HEK293 (cell line): ENCODE data around the gene GSG1L.

Source experiments
- CTCF ChIA-PET: fragments of 350-600 bp; formaldehyde crosslinking; extraction: SDS; loops from one replicate; lab custom pipeline; 2021; ENCODE audit warnings: antibody characterized with exemption; lab: Yijun Ruan, JAX
- POLR2A ChIA-PET: fragments of 300-600 bp; formaldehyde crosslinking; extraction: SDS; loops from one replicate; lab custom pipeline; 2020; ENCODE audit warnings: antibody characterized with exemption, inconsistent platforms; lab: Yijun Ruan, JAX
- H3K27ac ChIP-seq: fragments of 200-500 bp; sonication (Bioruptor generic); 2 replicates; pipeline ENCODE4 v1.5.1; 2014; ENCODE audit warnings: low read depth, low read length, control low read depth, inconsistent platforms; ENCODE audit errors: extremely low read depth
- H3K36me3 ChIP-seq, 2 experiments: fragments of 200-500 bp in 1 of 2; sonication (Bioruptor generic) in 1 of 2; 1 replicate in 1 of 2; 2 replicates in 1 of 2; pipeline ENCODE4 v1.5.1; 2014 to 2017; ENCODE audit warnings: inconsistent platforms in 2 of 2, low read length in 2 of 2; ENCODE audit not compliant: control insufficient read depth in 2 of 2, insufficient read depth in 1 of 2
- H3K4me1 ChIP-seq: fragments of 200-500 bp; sonication (Bioruptor generic); 2 replicates; pipeline ENCODE4 v1.5.1; 2014; ENCODE audit warnings: mild to moderate bottlenecking, low read length, inconsistent platforms; ENCODE audit not compliant: control insufficient read depth, insufficient read depth
- H3K4me3 ChIP-seq: 2 replicates; pipeline ENCODE4 v1.5.1; 2011; ENCODE audit warnings: low read depth, mild to moderate bottlenecking, control low read depth, low read length, moderate library complexity
- H3K9me3 ChIP-seq: fragments of 200-500 bp; sonication (Bioruptor generic); 2 replicates; pipeline ENCODE4 v1.5.1; 2014; ENCODE audit warnings: low read depth, low read length, inconsistent platforms; ENCODE audit not compliant: control insufficient read depth, insufficient read depth
- FEZF1 ChIP-seq: fragments of 450-650 bp; formaldehyde crosslinking; IDR thresholded peaks from 2 replicates; pipeline ENCODE4 v1.5.1; 2016; ENCODE audit warnings: missing biosample characterization, missing genetic modification characterization
- GLIS2 ChIP-seq: fragments of 450-650 bp; formaldehyde crosslinking; IDR thresholded peaks from 2 replicates; pipeline ENCODE4 v1.5.1; 2016; ENCODE audit warnings: missing biosample characterization, missing genetic modification characterization
- KLF16 ChIP-seq: fragments of 450-650 bp; formaldehyde crosslinking; IDR thresholded peaks from 2 replicates; pipeline ENCODE4 v1.5.1; 2017; ENCODE audit warnings: missing biosample characterization, missing genetic modification characterization
- MZF1 ChIP-seq: fragments of 450-650 bp; formaldehyde crosslinking; IDR thresholded peaks from 2 replicates; pipeline ENCODE4 v1.5.1; 2017; ENCODE audit warnings: missing biosample characterization, missing genetic modification characterization, borderline replicate concordance
- OVOL3 ChIP-seq: fragments of 450-650 bp; formaldehyde crosslinking; IDR thresholded peaks from 2 replicates; pipeline ENCODE4 v1.5.1; 2016; ENCODE audit warnings: missing biosample characterization, missing genetic modification characterization
- PRDM6 ChIP-seq: fragments of 450-650 bp; formaldehyde crosslinking; IDR thresholded peaks from 2 replicates; pipeline ENCODE4 v1.5.1; 2017; ENCODE audit warnings: missing biosample characterization, missing genetic modification characterization
- ZBTB11 ChIP-seq: fragments of 450-650 bp; formaldehyde crosslinking; conservative IDR thresholded peaks from 2 replicates; pipeline ENCODE4 v1.5.1; 2016; ENCODE audit warnings: low read depth, missing biosample characterization, missing genetic modification characterization
- ZBTB17 ChIP-seq: fragments of 450-650 bp; formaldehyde crosslinking; IDR thresholded peaks from 2 replicates; pipeline ENCODE4 v1.5.1; 2016; ENCODE audit warnings: missing biosample characterization, missing genetic modification characterization
- ZBTB49 ChIP-seq: fragments of 450-650 bp; formaldehyde crosslinking; IDR thresholded peaks from 2 replicates; pipeline ENCODE4 v1.5.1; 2016; ENCODE audit warnings: missing biosample characterization, missing genetic modification characterization, low read depth
- ZBTB7A ChIP-seq: fragments of 450-650 bp; formaldehyde crosslinking; IDR thresholded peaks from 2 replicates; pipeline ENCODE4 v1.5.1; 2016; ENCODE audit warnings: low read depth, missing biosample characterization, missing genetic modification characterization
- ZNF184 ChIP-seq: fragments of 450-650 bp; IDR thresholded peaks from 2 replicates; pipeline ENCODE4 v1.5.1; 2018; ENCODE audit warnings: missing biosample characterization, mild to moderate bottlenecking, missing genetic modification characterization
- ZNF239 ChIP-seq: fragments of 450-650 bp; formaldehyde crosslinking; IDR thresholded peaks from 2 replicates; pipeline ENCODE4 v1.5.1; 2016; ENCODE audit warnings: missing biosample characterization, missing genetic modification characterization
- ZNF324 ChIP-seq: fragments of 450-650 bp; formaldehyde crosslinking; IDR thresholded peaks from 2 replicates; pipeline ENCODE4 v1.5.1; 2016; ENCODE audit warnings: missing biosample characterization, missing genetic modification characterization
- ZNF366 ChIP-seq: fragments of 450-650 bp; formaldehyde crosslinking; conservative IDR thresholded peaks from 2 replicates; pipeline ENCODE4 v1.5.1; 2016; ENCODE audit warnings: missing biosample characterization, missing genetic modification characterization
- ZNF391 ChIP-seq: fragments of 450-650 bp; formaldehyde crosslinking; IDR thresholded peaks from 2 replicates; pipeline ENCODE4 v1.5.1; 2016; ENCODE audit warnings: low read depth, missing biosample characterization, missing genetic modification characterization, borderline replicate concordance
- ZNF404 ChIP-seq: fragments of 450-650 bp; formaldehyde crosslinking; IDR thresholded peaks from 2 replicates; pipeline ENCODE4 v1.5.1; 2017; ENCODE audit warnings: missing biosample characterization, missing genetic modification characterization
- ZNF433 ChIP-seq: fragments of 450-650 bp; formaldehyde crosslinking; IDR thresholded peaks from 2 replicates; pipeline ENCODE4 v1.5.1; 2016; ENCODE audit warnings: missing biosample characterization, missing genetic modification characterization, low read depth
- ZNF473 ChIP-seq: fragments of 450-650 bp; formaldehyde crosslinking; IDR thresholded peaks from 2 replicates; pipeline ENCODE4 v1.5.1; 2017; ENCODE audit warnings: missing biosample characterization, missing genetic modification characterization
- ZNF529 ChIP-seq: fragments of 450-650 bp; formaldehyde crosslinking; IDR thresholded peaks from 2 replicates; pipeline ENCODE4 v1.5.1; 2017; ENCODE audit warnings: missing genetic modification characterization, missing biosample characterization; ENCODE audit not compliant: insufficient replicate concordance
- ZNF571 ChIP-seq: fragments of 450-650 bp; formaldehyde crosslinking; IDR thresholded peaks from 2 replicates; pipeline ENCODE4 v1.5.0; 2017; ENCODE audit warnings: missing biosample characterization, missing genetic modification characterization
- ZNF621 ChIP-seq: fragments of 450-650 bp; formaldehyde crosslinking; IDR thresholded peaks from 2 replicates; pipeline ENCODE4 v1.5.1; 2017; ENCODE audit warnings: missing biosample characterization, missing genetic modification characterization
- ZNF658 ChIP-seq: fragments of 450-650 bp; formaldehyde crosslinking; IDR thresholded peaks from 2 replicates; pipeline ENCODE4; 2016; ENCODE audit warnings: missing biosample characterization, missing genetic modification characterization
- ZNF837 ChIP-seq: fragments of 450-650 bp; formaldehyde crosslinking; IDR thresholded peaks from 2 replicates; pipeline ENCODE4 v1.5.1; 2016; ENCODE audit warnings: missing biosample characterization, missing genetic modification characterization
- TF ChIP-seq, protein P1 (sequence below): fragments of 450-650 bp; formaldehyde crosslinking; IDR thresholded peaks from 2 replicates; pipeline ENCODE4 v1.5.1; 2016; ENCODE audit warnings: missing biosample characterization, missing genetic modification characterization

Gene GSG1L

GRCh38 chr16:27827765-27828164 lies 235.7 kb downstream of the GSG1L start:
- no peaks in the 10 kb centered on the region for H3K4me1 ChIP-seq
- no peaks in the 10 kb centered on the region for H3K36me3 ChIP-seq
- ChIA-PET CTCF (interaction anchor here (1.7 kb wide), 1 partner anchor 31 kb away, joined by 3 read pairs; no protein-coding TSS in a partner anchor), POLR2A (no interaction called here)
- no peaks in the 10 kb centered on the region; the same call in 1 of the 2 replicates for H3K9me3 ChIP-seq
- H3K27ac ChIP-seq, result no peak overlapping the region
- TF ChIP-seq, protein P1, sequence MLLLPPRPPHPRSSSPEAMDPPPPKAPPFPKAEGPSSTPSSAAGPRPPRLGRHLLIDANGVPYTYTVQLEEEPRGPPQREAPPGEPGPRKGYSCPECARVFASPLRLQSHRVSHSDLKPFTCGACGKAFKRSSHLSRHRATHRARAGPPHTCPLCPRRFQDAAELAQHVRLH, result no peak
- TF ChIP-seq OVOL3 (tag by site-specific recombination), result no peak
- TF ChIP-seq ZBTB17 (tag by site-specific recombination), result peak; percentile 75; the same call in 1 of the 2 replicates
- TF ChIP-seq ZNF529 (tag by site-specific recombination), result no peak
- peak; percentile 85 for TF ChIP-seq ZNF366 (tag by site-specific recombination)
- peak; percentile 56; the same call in 1 of the 2 replicates for TF ChIP-seq ZNF621 (tag by site-specific recombination)
- TF ChIP-seq ZNF658 (tag by site-specific recombination), result no peak
- no peak for TF ChIP-seq ZNF239
- TF ChIP-seq ZNF571 (tag by site-specific recombination), result no peak
- TF ChIP-seq PRDM6, result no peak
- no peak overlapping the region for H3K4me3 ChIP-seq

GRCh38 chr16:27826893-27827289 lies 236.6 kb downstream of the GSG1L start:
- H3K4me1 ChIP-seq, result no peaks in the 10 kb centered on the region
- H3K9me3 ChIP-seq, result no peaks in the 10 kb centered on the region; the same call in 1 of the 2 replicates
- H3K27ac ChIP-seq, result no peak overlapping the region
- ChIA-PET POLR2A (no interaction called here), CTCF (interaction anchor here (1.7 kb wide), 1 partner anchor 31 kb away, joined by 3 read pairs; no protein-coding TSS in a partner anchor)
- no peak overlapping the region for H3K4me3 ChIP-seq
- TF ChIP-seq FEZF1 (no peak), ZBTB11 (tag by site-specific recombination) (no peak), ZNF324 (tag by site-specific recombination) (no peak)
- no peaks in the 10 kb centered on the region for H3K36me3 ChIP-seq

DNA sequence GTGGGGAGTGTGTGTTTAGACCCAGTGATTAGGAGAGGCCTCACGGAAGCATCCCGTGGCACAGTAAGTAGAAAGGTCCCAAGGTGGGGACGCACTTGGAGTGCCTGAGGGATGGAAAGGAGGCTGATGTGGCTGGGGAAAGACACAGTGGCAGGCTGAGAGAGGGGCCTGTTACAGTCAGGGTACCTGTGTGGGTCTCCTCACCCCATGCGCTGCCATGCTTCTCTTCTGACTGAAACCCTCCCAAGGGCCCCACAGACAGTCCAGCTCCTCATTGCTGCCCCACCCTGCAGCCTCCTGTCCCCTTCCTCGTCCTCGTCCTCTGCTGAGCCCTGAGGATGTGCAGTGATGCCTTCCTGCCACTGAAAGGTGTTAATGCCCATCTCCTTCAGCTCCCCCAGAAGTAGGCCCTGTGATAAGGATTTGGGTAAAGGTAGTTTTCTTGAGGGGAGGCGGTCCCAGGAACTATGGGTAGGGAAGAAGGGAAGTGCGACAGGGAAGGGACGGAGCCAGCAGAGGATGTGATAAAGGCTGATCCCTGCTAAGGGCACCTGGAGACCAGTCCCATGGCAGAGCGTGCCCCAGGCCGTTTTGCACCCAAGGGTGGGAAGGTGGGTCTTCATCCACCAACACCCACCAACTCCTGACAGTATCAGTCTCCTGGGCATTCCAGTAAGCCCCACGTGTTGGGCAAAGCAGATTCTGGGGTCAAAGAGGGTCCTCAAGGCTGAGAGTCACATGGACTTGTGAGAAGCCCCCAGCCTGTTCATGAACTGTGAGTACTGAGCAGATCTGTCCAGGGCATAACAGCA lies 237.2 kb downstream of the GSG1L start:
- H3K4me3 ChIP-seq, result no peak overlapping the region
- H3K27ac ChIP-seq, result no peak overlapping the region
- CTCF ChIA-PET, result interaction anchor here (0.6 to 1.7 kb wide), 2 partner anchors 9 to 32 kb away, joined by 3 read pairs; no protein-coding TSS in a partner anchor
- no peaks in the 10 kb centered on the region for H3K4me1 ChIP-seq
- no peaks in the 10 kb centered on the region; the same call in 1 of the 2 replicates for H3K9me3 ChIP-seq
- no peaks in the 10 kb centered on the region for H3K36me3 ChIP-seq
- POLR2A ChIA-PET, result no interaction called here
- TF ChIP-seq ZNF184 (no peak), ZNF837 (no peak), ZBTB7A (tag by site-specific recombination) (no peak), FEZF1 (no peak), ZNF404 (tag by site-specific recombination) (no peak), ZNF391 (no peak), ZBTB49 (no peak), KLF16 (tag by site-specific recombination) (no peak), MZF1 (tag by site-specific recombination) (no peak), GLIS2 (tag by site-specific recombination) (no peak), ZNF239 (no peak), ZNF473 (tag by site-specific recombination) (no peak), ZNF433 (tag by site-specific recombination) (no peak)
